ENCODE measurements around the gene EPN2.
A peak's percentile ranks its signal among the peaks of the same experiment; 100 is the strongest.

EPN2 gene

GRCh38 chr17:19365833-19366636 is 128.9 kb downstream of the EPN2 start:
- DNase-seq (ENCODE audit: low read depth): no peak

- DNase-seq (ENCODE audit: low read depth): no peak
Measured at GRCh38 chr17:19366637-19366972, 129.4 kb downstream of the EPN2 start.

GRCh38 chr17:19368229-19368628 is 131.1 kb downstream of the EPN2 start:
- DNase-seq (ENCODE audit: low read depth): no peak

- DNase-seq (ENCODE audit: low read depth): no peak
Measured at GRCh38 chr17:19369107-19369778, 132.1 kb downstream of the EPN2 start.

- no peak for DNase-seq (ENCODE audit: low read depth)
Measured at GRCh38 chr17:19369846-19370492, 132.8 kb downstream of the EPN2 start.

GRCh38 chr17:19370493-19370960 is 133.4 kb downstream of the EPN2 start:
- no peak for DNase-seq (ENCODE audit: low read depth)

- DNase-seq (ENCODE audit: low read depth): no peak
Measured at GRCh38 chr17:19371259-19372010, 134.3 kb downstream of the EPN2 start.

- DNase-seq (ENCODE audit: low read depth): no peak
Measured at GRCh38 chr17:19372011-19372370, 134.8 kb downstream of the EPN2 start.

- DNase-seq (ENCODE audit: low read depth): no peak
Measured at GRCh38 chr17:19372439-19372838, 135.3 kb downstream of the EPN2 start.

- DNase-seq (ENCODE audit: low read depth): no peak
Measured at GRCh38 chr17:19372866-19373504, 135.8 kb downstream of the EPN2 start.

GRCh38 chr17:19374136-19374535 is 137.0 kb downstream of the EPN2 start:
- DNase-seq (ENCODE audit: low read depth): no peak

- no peak for DNase-seq (ENCODE audit: low read depth)
Measured at GRCh38 chr17:19375732-19376131, 138.6 kb downstream of the EPN2 start.

GRCh38 chr17:19376811-19377210 is 139.6 kb downstream of the EPN2 start:
- DNase-seq (ENCODE audit: low read depth): no peak

GRCh38 chr17:19377602-19378415 is 140.6 kb downstream of the EPN2 start:
- DNase-seq (ENCODE audit: low read depth): peak; percentile 97

GRCh38 chr17:19378416-19379360 is 141.5 kb downstream of the EPN2 start, which contains the start of gene MAPK7:
Gene MAPK7, plus strand, starts transcription at chr17:19378498. Its CDS starts 403 bp downstream, at chr17:19378901.
- no peak for DNase-seq (ENCODE audit: low read depth)

- DNase-seq (ENCODE audit: low read depth): no peak
Measured at GRCh38 chr17:19379361-19380065, 142.3 kb downstream of the EPN2 start.

- no peak for DNase-seq (ENCODE audit: low read depth)
Measured at GRCh38 chr17:19380481-19381301, 143.5 kb downstream of the EPN2 start.

- no peak for DNase-seq (ENCODE audit: low read depth)
Measured at GRCh38 chr17:19381361-19381740, 144.2 kb downstream of the EPN2 start.
